ENCODE measurements around the gene LEFTY1. TPM values are rescaled to one million over a fixed set of nuclear protein-coding genes. Genes with fewer than 3 reads are reported as not detected.

The LEFTY1 gene
- total and polyA plus RNA-seq, 2 of the 4 experiments (the other 2 are of a cell fraction): not detected

- TF ChIP-seq SMC3 (IDR thresholded peaks at IDR 0.05; ENCODE audit: low read depth, low read length): peak; percentile 96
Measured at GRCh38 chr1:225845571-225846259, 43.2 kb downstream of the LEFTY1 start (continued).

DNA sequence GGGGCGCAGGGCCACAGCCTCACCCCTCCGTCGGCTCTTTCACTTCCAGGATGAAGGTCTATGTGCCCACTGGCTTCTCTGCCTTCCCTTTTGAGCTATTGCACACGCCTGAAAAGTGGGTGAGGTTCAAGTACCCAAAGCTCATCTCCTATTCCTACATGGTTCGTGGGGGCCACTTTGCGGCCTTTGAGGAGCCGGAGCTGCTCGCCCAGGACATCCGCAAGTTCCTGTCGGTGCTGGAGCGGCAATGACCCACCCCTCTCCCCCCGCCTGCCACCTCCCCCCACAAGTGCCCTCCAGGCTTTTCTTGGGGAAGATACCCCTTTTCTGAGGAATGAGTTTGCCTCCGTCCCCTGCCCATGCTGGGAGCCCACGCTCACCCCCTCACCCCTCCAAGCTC, 43.8 kb downstream of the LEFTY1 start:
- H2BK120ac ChIP-seq (ENCODE audit: low read depth, low read length): no peak overlapping the region
- dilution Hi-C loops (cut with HindIII; ENCODE audit: low sequenced_read_pairs, unreplicated experiment) (no loop called here), intact Hi-C loops (cut with micrococcal nuclease) (loop anchor here (5.0 to 10.0 kb wide), 2 partner anchors 68 to 130 kb away; partner anchors contain the start of gene SRP9), in situ Hi-C loops (cut with MboI; ENCODE audit: low sequenced_read_pairs) (loop anchor here (10.0 kb wide), 1 partner anchor 370 kb away; no protein-coding TSS in a partner anchor)
- no peak overlapping the region for H2AK9ac ChIP-seq (replicated peaks; ENCODE audit: low read depth, low read length, poor library complexity)
- no peaks in the 10 kb centered on the region for H4K20me1 ChIP-seq (ENCODE audit: insufficient read depth, low read length)
- no peak overlapping the region for H3K23ac ChIP-seq (ENCODE audit: low read depth, low read length)
- ATAC-seq (ENCODE audit: low read depth) (no peak), DNase-seq (no peak)
- TF ChIP-seq BHLHE40 (IDR thresholded peaks at IDR 0.05; ENCODE audit: low read depth, low read length) (no peak), USF2 (IDR thresholded peaks at IDR 0.05; ENCODE audit: low read depth, low read length) (no peak), CHD1 (IDR thresholded peaks at IDR 0.05; ENCODE audit: low read depth, low read length) (no peak), RAD21 (IDR thresholded peaks at IDR 0.05; ENCODE audit: low read length) (no peak)
- H4K8ac ChIP-seq (ENCODE audit: low read depth in 2 of 2, low read length in 2 of 2): no peak overlapping the region
- WGBS, 2 experiments (ENCODE audit: extremely low coverage in 2 of 2, insufficient read length in 1 of 2): no CpG with 5 or more reads among the region's 14 CpGs
- H4K91ac ChIP-seq (ENCODE audit: insufficient read depth, low read depth, low read length): no peak overlapping the region
- H3K79me1 ChIP-seq (ENCODE audit: low read depth in 1 of 2, low read length in 2 of 2): no peaks in the 10 kb centered on the region
- no peak overlapping the region for H3K4me2 ChIP-seq (ENCODE audit: low read depth, low read length)
- no peak overlapping the region for H2BK20ac ChIP-seq (ENCODE audit: low read depth, low read length)
- no peak overlapping the region for H3K4me3 ChIP-seq (ENCODE audit: insufficient read depth, low read depth, low read length)
- BruUV-seq (replicated peaks): no TSS peak
- peaks cover 37% of the 10 kb centered on the region for H3K36me3 ChIP-seq (ENCODE audit: control insufficient read depth, insufficient read depth, low read length)
- H2BK5ac ChIP-seq (ENCODE audit: low read depth, low read length, poor library complexity, severe bottlenecking): no peak overlapping the region
- H3K9ac ChIP-seq (ENCODE audit: low read depth, low read length): no peak overlapping the region
- no peak overlapping the region for H4K5ac ChIP-seq (ENCODE audit: low read depth, low read length)
- H3K9me1 ChIP-seq (ENCODE audit: insufficient read depth, low read length): peaks cover 6% of the 10 kb centered on the region; the same call in 1 of the 2 replicates
- no peaks in the 10 kb centered on the region for H3K9me3 ChIP-seq (ENCODE audit: control insufficient read depth, insufficient read depth, low read length)
- ChIA-PET CTCF (interaction anchor here (1.1 kb wide), 1 partner anchor 28 kb away, joined by 3 read pairs; no protein-coding TSS in a partner anchor), POLR2A (ENCODE audit: unreplicated experiment) (interaction anchor here (0.7 kb wide), 1 partner anchor 337 kb away, joined by 3 read pairs; no protein-coding TSS in a partner anchor)
- no peak overlapping the region for H3K4ac ChIP-seq (ENCODE audit: low read depth, low read length)
- H3K56ac ChIP-seq (ENCODE audit: extremely low read depth, insufficient read depth, low read length): no peak overlapping the region
- H3K27me3 ChIP-seq (ENCODE audit: control insufficient read depth, insufficient read depth, low read length): no peaks in the 10 kb centered on the region
- H2AFZ ChIP-seq (replicated peaks; ENCODE audit: low read length, poor library complexity): no peak overlapping the region
- H3K14ac ChIP-seq (replicated peaks; ENCODE audit: low read depth, low read length): no peak overlapping the region
- H3K4me1 ChIP-seq (ENCODE audit: control insufficient read depth, insufficient read depth, low read length): peaks cover 3% of the 10 kb centered on the region; the same call in 1 of the 2 replicates
- H3K18ac ChIP-seq (ENCODE audit: low read depth, low read length): no peak overlapping the region
- H2BK15ac ChIP-seq (ENCODE audit: low read depth, low read length): no peak overlapping the region
- no peak overlapping the region for H3K27ac ChIP-seq (ENCODE audit: insufficient read depth, low read length)
- H2AK5ac ChIP-seq (ENCODE audit: low read depth, low read length): no peak overlapping the region
